Measurements from ENCODE around the gene SOBP. TPM values are rescaled to one million over a fixed set of nuclear protein-coding genes. Genes with fewer than 3 reads are reported as not detected.

SOBP gene
- total and polyA plus RNA-seq, 7 experiments from 2014 or later: 0.08 to 0.15 TPM; not detected in 5

DNA sequence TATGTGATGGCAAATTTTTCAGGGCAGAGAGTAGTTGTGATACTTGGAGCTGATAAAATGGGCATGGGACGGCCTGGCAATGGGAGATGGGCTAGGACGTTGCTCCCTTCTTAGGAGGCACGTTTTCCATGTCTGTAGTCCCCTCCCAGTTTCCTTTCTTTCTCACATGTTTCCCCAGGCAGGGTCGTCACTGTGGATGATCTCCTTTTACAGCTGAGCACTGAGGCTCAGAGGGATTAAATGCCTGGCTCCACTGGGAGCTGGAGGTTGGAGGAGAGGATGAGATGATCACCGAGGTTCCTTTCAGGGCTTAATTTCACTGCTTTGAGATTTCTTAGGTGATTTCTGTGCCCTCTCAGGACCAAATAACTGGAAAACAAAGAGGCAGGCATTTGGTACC, 136.7 kb downstream of the SOBP start:
- no peak for ATAC-seq
- POLR2A ChIA-PET: no interaction called here
- intact Hi-C loops (cut with micrococcal nuclease): no loop called here

DNA sequence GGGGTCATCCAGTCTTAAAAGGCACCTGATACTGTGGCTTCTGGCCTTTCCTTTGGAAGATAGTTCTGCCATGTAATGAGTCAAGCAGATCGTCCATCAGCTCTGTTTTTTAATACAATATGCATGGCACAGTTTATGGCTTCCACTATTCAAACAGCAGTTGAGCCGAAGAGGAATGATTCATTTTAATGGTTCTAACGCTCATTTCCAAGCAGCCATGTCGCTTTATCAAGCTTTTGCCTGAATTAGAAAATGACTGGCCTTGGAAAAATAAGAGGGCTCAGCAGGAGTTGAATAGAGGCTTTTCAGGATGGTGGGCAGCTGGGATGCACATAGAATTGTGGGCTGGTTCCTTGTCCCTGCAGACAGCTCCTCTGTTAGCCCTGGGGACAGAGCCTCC, 138.1 kb downstream of the SOBP start:
- Mint-ChIP-seq H3K27me3 (peaks cover 10 to 62% (median 25%) of the 10 kb centered on the region in 5 donors), H3K9me3 (peaks cover 0 to 2% (median 0%) of the 10 kb centered on the region in 11 donors), H3K36me3 (no peaks in the 10 kb centered on the region), H3K4me3 (no peak overlapping the region), H3K27ac (peak overlapping the region in 1 of 9 donors; percentile 51), H3K4me1 (peaks cover 0 to 3% (median 0%) of the 10 kb centered on the region in 7 donors)
- ChIA-PET CTCF (no interaction called here), POLR2A (no interaction called here)
- H3K27me3 ChIP-seq (ENCODE audit: control insufficient read depth in 2 of 2, insufficient read depth in 2 of 2, low read length in 2 of 2): peaks cover 5 to 6% of the 10 kb centered on the region in 2 donors
- H3K36me3 ChIP-seq (ENCODE audit: control insufficient read depth in 2 of 3, insufficient read depth in 3 of 3, low read length in 3 of 3): no peaks in the 10 kb centered on the region
- ATAC-seq (no peak), DNase-seq (no peak)
- H3K4me1 ChIP-seq (ENCODE audit: control insufficient read depth in 2 of 2, insufficient read depth in 2 of 2, low read length in 2 of 2): no peaks in the 10 kb centered on the region
- no peak overlapping the region for H3K4me3 ChIP-seq (ENCODE audit: low read length)
- no peaks in the 10 kb centered on the region for H3K9me3 ChIP-seq (ENCODE audit: control insufficient read depth in 2 of 3, low read length in 3 of 3)
- intact Hi-C loops (cut with micrococcal nuclease): no loop called here
- H3K27ac ChIP-seq (ENCODE audit: low read depth, low read length): no peak overlapping the region

More for the DNA sequence above, 136.7 kb downstream of the SOBP start:
- H3K4me3 Mint-ChIP-seq: no peak overlapping the region
- H3K4me1 Mint-ChIP-seq: peaks cover 0 to 6% (median under 1%) of the 10 kb centered on the region in 7 donors
- no peaks in the 10 kb centered on the region for H3K36me3 Mint-ChIP-seq
- CTCF ChIA-PET: no interaction called here
- no peaks in the 10 kb centered on the region for H3K27me3 ChIP-seq (ENCODE audit: control insufficient read depth in 2 of 2, insufficient read depth in 2 of 2, low read length in 2 of 2)
- H3K9me3 ChIP-seq (ENCODE audit: control insufficient read depth in 2 of 3, low read length in 3 of 3): no peaks in the 10 kb centered on the region
- H3K4me1 ChIP-seq (ENCODE audit: control insufficient read depth in 2 of 2, insufficient read depth in 2 of 2, low read length in 2 of 2): no peaks in the 10 kb centered on the region
- H3K27ac ChIP-seq (ENCODE audit: low read depth, low read length): no peak overlapping the region
- no peak overlapping the region for H3K27ac Mint-ChIP-seq
- H3K4me3 ChIP-seq (ENCODE audit: low read length): no peak overlapping the region
- H3K27me3 Mint-ChIP-seq: peaks cover 0 to 55% (median 12%) of the 10 kb centered on the region in 5 donors
- DNase-seq: no peak
- peaks cover 0 to 2% (median 0%) of the 10 kb centered on the region in 11 donors for H3K9me3 Mint-ChIP-seq
- H3K36me3 ChIP-seq (ENCODE audit: control insufficient read depth in 2 of 3, insufficient read depth in 3 of 3, low read length in 3 of 3): no peaks in the 10 kb centered on the region

DNA sequence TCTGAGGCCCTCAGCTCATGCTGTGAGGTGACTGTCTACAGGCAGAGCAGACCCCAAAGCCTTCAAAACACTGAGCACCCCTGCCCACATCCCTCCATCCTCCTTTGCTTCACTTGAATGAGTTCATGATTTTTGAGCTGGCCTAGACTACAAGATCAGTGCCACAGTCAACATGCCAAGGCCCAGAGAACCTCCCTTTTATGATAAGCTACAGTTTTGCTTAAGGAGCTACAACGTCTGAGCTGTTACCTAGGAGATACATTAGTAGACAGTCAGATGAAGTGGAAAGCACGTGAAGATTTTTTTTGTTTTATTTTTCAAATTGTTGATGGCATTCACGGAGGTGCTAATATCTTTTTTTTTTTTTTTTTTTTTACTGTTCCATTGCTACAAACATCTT, 139.0 kb downstream of the SOBP start:
- intact Hi-C loops (cut with micrococcal nuclease): no loop called here
- DNase-seq (no peak), ATAC-seq (no peak)
- peaks cover 0 to 9% (median 8%) of the 10 kb centered on the region in 7 donors for H3K4me1 Mint-ChIP-seq
- Histone ChIP-seq H3K36me3 (ENCODE audit: control insufficient read depth in 2 of 3, insufficient read depth in 3 of 3, low read length in 3 of 3) (no peaks in the 10 kb centered on the region), H3K9me3 (ENCODE audit: control insufficient read depth in 2 of 3, low read length in 3 of 3) (no peaks in the 10 kb centered on the region), H3K4me3 (ENCODE audit: low read length) (no peak overlapping the region), H3K27ac (ENCODE audit: low read depth, low read length) (no peak overlapping the region), H3K4me1 (ENCODE audit: control insufficient read depth in 2 of 2, insufficient read depth in 2 of 2, low read length in 2 of 2) (no peaks in the 10 kb centered on the region), H3K27me3 (ENCODE audit: control insufficient read depth in 2 of 2, insufficient read depth in 2 of 2, low read length in 2 of 2) (peaks cover 5 to 9% of the 10 kb centered on the region in 2 donors)
- ChIA-PET CTCF (interaction anchor here (0.7 kb wide), 1 partner anchor 16 kb away, joined by 5 read pairs; no protein-coding TSS in a partner anchor), POLR2A (no interaction called here)
- no peak overlapping the region for H3K4me3 Mint-ChIP-seq
- peaks cover 19 to 65% (median 34%) of the 10 kb centered on the region in 5 donors for H3K27me3 Mint-ChIP-seq
- H3K9me3 Mint-ChIP-seq: peaks cover 0 to 1% (median 0%) of the 10 kb centered on the region in 11 donors
- peaks cover 0 to 5% (median 0%) of the 10 kb centered on the region in 5 donors for H3K36me3 Mint-ChIP-seq
- no peak overlapping the region for H3K27ac Mint-ChIP-seq

DNA sequence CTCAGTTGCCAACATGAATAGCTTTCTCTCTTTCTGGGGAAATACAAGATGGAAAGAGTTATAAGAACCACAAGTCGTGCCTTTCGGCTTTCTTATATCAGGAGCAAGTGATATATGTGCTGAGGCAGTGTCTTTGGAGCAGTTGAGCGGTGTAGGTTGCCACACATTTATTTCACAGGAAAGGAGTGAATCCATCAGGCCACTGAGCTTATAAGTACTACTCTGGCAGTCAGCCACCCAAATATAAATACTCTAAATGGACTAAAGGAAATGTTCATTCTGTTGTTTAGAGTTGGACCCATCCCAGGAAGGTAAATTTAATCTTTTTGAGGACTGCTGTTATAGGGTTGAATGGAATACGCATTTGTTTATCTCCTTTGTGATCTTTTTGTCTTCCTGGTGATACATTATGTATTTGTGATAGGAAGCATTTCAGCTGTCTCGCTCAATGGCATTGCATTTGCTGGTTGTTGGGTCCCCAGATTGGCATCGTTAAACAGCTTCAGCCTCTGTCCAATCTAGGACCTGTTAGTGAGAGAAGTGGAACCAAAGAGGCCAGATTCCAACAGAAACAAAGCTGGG, 139.7 kb downstream of the SOBP start:
- Mint-ChIP-seq H3K4me3 (no peak overlapping the region), H3K27me3 (peaks cover 20 to 62% (median 34%) of the 10 kb centered on the region in 5 donors), H3K36me3 (peaks cover 0 to 5% (median 0%) of the 10 kb centered on the region in 5 donors), H3K9me3 (peaks cover 0 to 1% (median 0%) of the 10 kb centered on the region in 11 donors), H3K4me1 (peaks cover 0 to 10% (median 8%) of the 10 kb centered on the region in 7 donors), H3K27ac (no peak overlapping the region)
- DNase-seq (no peak), ATAC-seq (no peak)
- no peaks in the 10 kb centered on the region for H3K4me1 ChIP-seq (ENCODE audit: control insufficient read depth in 2 of 2, insufficient read depth in 2 of 2, low read length in 2 of 2)
- no peak overlapping the region for H3K27ac ChIP-seq (ENCODE audit: low read depth, low read length)
- CTCF ChIA-PET: no interaction called here
- no peaks in the 10 kb centered on the region for H3K36me3 ChIP-seq (ENCODE audit: control insufficient read depth in 2 of 3, insufficient read depth in 3 of 3, low read length in 3 of 3)
- peaks cover 5 to 9% of the 10 kb centered on the region in 2 donors for H3K27me3 ChIP-seq (ENCODE audit: control insufficient read depth in 2 of 2, insufficient read depth in 2 of 2, low read length in 2 of 2)
- H3K4me3 ChIP-seq (ENCODE audit: low read length): no peak overlapping the region
- H3K9me3 ChIP-seq (ENCODE audit: control insufficient read depth in 2 of 3, low read length in 3 of 3): no peaks in the 10 kb centered on the region
- intact Hi-C loops (cut with micrococcal nuclease): no loop called here
- POLR2A ChIA-PET: interaction anchor here (0.6 kb wide), 1 partner anchor 818 kb away, joined by 5 read pairs; no protein-coding TSS in a partner anchor

DNA sequence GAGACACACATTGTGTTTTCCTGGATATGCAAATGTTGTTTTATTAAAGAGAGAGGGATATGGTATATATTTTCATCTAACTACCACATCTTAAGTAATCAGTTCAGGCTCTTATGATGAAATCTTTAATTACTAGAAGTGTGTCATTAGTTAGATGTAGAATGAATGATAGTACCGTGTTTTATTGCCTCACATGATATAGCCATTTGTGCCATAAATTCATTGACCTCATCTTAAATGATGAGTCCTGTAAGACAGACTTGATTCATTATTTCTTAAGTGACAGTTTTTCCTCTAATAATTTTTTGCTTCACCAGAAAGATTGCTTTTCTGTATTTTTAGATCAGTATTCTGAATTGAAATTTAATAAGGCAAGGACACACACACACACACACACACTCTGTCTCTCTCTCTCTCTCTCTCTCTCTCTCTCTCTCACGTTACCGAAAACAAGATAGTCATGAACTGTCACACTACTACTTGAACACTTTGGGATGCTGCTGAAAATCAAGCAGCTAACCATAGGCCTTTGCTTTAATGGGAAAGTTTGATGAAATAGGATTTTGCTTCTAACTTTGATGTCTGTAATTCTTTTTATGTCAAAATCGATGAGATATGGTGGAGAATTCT, 140.5 kb downstream of the SOBP start:
- ChIA-PET CTCF (no interaction called here), POLR2A (interaction anchor here (0.6 kb wide), 1 partner anchor 817 kb away, joined by 5 read pairs; no protein-coding TSS in a partner anchor)

DNA sequence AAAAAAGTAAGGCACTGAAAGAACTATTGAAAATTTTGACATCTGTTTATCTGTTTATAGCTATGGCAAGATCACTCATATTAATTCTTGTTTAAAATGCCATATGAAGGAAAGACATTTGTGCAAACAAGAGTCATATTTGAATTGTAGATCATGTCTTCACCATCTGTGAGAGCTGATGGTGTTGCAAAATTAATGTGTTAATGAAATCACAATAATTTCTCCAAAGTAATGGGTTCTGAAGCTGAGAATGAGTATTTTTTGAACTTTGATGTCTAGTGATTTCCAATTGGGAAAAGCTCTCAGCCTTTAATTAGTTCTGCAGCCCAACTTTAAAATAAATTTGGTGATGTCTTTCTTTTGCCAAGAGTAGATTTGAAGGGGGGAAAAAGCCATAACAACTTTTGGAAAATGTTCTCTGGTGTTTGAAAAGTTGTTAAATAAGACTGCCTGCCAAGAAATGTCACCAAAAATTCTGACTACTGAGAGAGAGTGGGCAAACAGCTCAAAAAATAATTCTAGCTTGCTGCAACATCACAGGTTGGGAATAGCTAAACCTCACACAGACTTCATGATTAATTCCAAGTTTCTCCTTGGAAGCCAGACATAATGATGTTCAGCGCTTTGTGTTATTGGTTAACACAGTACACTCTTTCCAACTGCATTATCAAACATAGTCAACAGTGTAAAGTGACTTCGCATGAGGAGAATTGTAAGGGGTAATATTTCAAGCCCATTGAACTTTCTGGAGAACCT, 142.6 kb downstream of the SOBP start:
- H3K27me3 ChIP-seq (ENCODE audit: control insufficient read depth in 2 of 2, insufficient read depth in 2 of 2, low read length in 2 of 2): peaks cover 5 to 9% of the 10 kb centered on the region in 2 donors
- ChIA-PET CTCF (no interaction called here), POLR2A (no interaction called here)
- no peaks in the 10 kb centered on the region for H3K4me1 ChIP-seq (ENCODE audit: control insufficient read depth in 2 of 2, insufficient read depth in 2 of 2, low read length in 2 of 2)
- H3K4me1 Mint-ChIP-seq: peaks cover 0 to 16% (median 8%) of the 10 kb centered on the region in 7 donors
- peaks cover 35 to 82% (median 58%) of the 10 kb centered on the region in 5 donors for H3K27me3 Mint-ChIP-seq
- H3K4me3 ChIP-seq (ENCODE audit: low read length): no peak overlapping the region
- H3K9me3 Mint-ChIP-seq: peaks cover 0 to 1% (median 0%) of the 10 kb centered on the region in 11 donors
- no peak overlapping the region for H3K27ac ChIP-seq (ENCODE audit: low read depth, low read length)
- H3K9me3 ChIP-seq (ENCODE audit: control insufficient read depth in 2 of 3, low read length in 3 of 3): no peaks in the 10 kb centered on the region
- peaks cover 0 to 5% (median 0%) of the 10 kb centered on the region in 5 donors for H3K36me3 Mint-ChIP-seq
- ATAC-seq (no peak), DNase-seq (no peak)
- H3K4me3 Mint-ChIP-seq: peak overlapping the region in 5 of 10 donors; percentile 42 to 80 (median 57)
- H3K36me3 ChIP-seq (ENCODE audit: control insufficient read depth in 2 of 3, insufficient read depth in 3 of 3, low read length in 3 of 3): no peaks in the 10 kb centered on the region
- intact Hi-C loops (cut with micrococcal nuclease): no loop called here
- no peak overlapping the region for H3K27ac Mint-ChIP-seq

More for the DNA sequence above, 140.5 kb downstream of the SOBP start:
- Mint-ChIP-seq H3K27me3 (peaks cover 20 to 67% (median 39%) of the 10 kb centered on the region in 5 donors), H3K4me3 (no peak overlapping the region), H3K36me3 (peaks cover 0 to 5% (median 0%) of the 10 kb centered on the region in 5 donors), H3K9me3 (peaks cover 0 to 1% (median 0%) of the 10 kb centered on the region in 11 donors), H3K4me1 (peaks cover 0 to 14% (median 8%) of the 10 kb centered on the region in 7 donors), H3K27ac (no peak overlapping the region)
- H3K27me3 ChIP-seq (ENCODE audit: control insufficient read depth in 2 of 2, insufficient read depth in 2 of 2, low read length in 2 of 2): peaks cover 5 to 9% of the 10 kb centered on the region in 2 donors
- no peak overlapping the region for H3K4me3 ChIP-seq (ENCODE audit: low read length)
- no peaks in the 10 kb centered on the region for H3K36me3 ChIP-seq (ENCODE audit: control insufficient read depth in 2 of 3, insufficient read depth in 3 of 3, low read length in 3 of 3)
- intact Hi-C loops (cut with micrococcal nuclease): no loop called here
- ATAC-seq (no peak), DNase-seq (no peak)
- no peaks in the 10 kb centered on the region for H3K9me3 ChIP-seq (ENCODE audit: control insufficient read depth in 2 of 3, low read length in 3 of 3)
- no peaks in the 10 kb centered on the region for H3K4me1 ChIP-seq (ENCODE audit: control insufficient read depth in 2 of 2, insufficient read depth in 2 of 2, low read length in 2 of 2)
- no peak overlapping the region for H3K27ac ChIP-seq (ENCODE audit: low read depth, low read length)
